Measurements from ENCODE around the gene RAF1.

The RAF1 gene

DNA sequence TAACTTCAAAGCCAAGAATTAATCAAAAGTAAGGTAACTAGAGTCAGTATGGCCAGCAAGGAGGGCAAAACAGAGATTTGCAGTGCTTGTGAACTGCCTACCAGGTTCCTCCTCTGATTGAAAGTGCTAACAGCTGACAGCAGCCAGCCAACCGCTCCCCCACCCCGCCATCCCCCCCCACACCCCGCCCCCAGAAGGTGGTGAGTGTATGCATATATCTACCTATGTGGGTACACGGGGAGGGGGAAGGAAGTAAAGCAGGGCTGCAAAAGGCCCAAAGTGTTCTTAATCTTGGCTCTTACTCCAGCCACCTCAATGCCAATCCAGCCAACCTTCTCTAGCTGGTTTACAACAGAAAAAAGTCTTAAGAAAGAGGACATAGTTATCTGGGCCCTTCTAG, 50.7 kb downstream of the RAF1 start:
- Histone ChIP-seq H3K36me3 (ENCODE audit: insufficient read depth, low read length) (peaks cover 7% of the 10 kb centered on the region), H3K9ac (ENCODE audit: low read depth, low read length) (no peak overlapping the region), H3K4me1 (ENCODE audit: insufficient read depth, low read length) (peaks cover 5% of the 10 kb centered on the region; the same call in 1 of the 2 replicates), H3K9me3 (ENCODE audit: control insufficient read depth, insufficient read depth, low read length) (no peaks in the 10 kb centered on the region)

DNA sequence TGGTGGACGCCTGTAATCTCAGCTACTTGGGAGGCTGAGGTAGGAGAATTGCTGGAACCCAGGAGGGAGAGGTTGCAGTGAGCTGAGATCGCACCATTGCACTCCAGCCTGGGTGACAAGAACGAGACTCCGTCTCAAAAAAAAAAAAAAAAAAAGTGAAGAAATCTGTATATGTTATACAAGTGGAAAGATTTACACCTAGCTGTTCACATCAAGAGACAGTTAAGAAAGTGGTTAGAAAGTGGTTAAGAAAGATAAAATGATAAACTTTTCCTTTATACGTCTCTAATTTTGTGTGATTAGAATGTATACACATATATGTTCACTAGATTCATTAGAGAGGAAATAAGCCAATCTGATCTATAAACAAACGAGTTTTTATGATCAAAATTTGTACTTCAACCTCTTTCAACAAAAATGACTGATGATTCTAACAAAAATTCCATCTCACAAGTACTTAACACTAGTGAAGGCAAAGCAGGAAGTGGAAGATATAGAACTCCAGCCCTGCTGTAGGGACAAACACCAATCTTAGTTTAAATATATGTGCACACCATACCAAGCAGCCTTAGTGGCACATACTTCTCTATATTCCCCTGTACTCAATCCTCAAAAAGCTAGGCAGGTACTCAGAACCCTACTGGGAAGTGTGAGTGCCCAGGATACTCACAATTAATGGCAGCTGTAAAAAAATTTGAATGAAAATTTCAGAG, 51.2 kb downstream of the RAF1 start:
- Histone ChIP-seq H3K4me1 (ENCODE audit: insufficient read depth, low read length) (peaks cover 5% of the 10 kb centered on the region; the same call in 1 of the 2 replicates), H3K36me3 (ENCODE audit: insufficient read depth, low read length) (peaks cover 4% of the 10 kb centered on the region; the same call in 1 of the 2 replicates), H3K9me3 (ENCODE audit: control insufficient read depth, insufficient read depth, low read length) (no peaks in the 10 kb centered on the region), H3K9ac (ENCODE audit: low read depth, low read length) (no peak overlapping the region)

DNA sequence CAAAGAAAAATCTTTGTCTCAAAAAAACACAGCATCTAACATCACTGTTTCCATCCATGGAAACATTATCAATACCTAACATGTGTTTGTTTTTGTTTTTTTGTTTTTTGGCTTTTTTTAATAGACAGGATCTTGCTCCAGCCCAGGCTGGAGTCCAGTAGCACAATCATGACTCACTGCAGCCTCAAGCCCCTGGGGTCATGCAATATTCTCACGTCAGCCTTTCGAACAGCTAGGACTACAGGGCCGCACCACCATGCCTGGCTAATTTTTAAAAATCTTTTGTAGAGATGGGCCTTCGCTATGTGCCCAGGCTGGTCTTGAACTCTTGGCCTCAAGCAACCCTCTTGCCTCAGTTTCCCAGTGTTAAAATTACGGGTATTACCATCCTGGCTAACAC, 52.8 kb downstream of the RAF1 start:
- H3K9ac ChIP-seq (ENCODE audit: low read depth, low read length) = no peak overlapping the region
- H3K9me3 ChIP-seq (ENCODE audit: control insufficient read depth, insufficient read depth, low read length) = no peaks in the 10 kb centered on the region
- peaks cover 5% of the 10 kb centered on the region; the same call in 1 of the 2 replicates for H3K4me1 ChIP-seq (ENCODE audit: insufficient read depth, low read length)
- peaks cover 9% of the 10 kb centered on the region; the same call in 1 of the 2 replicates for H3K36me3 ChIP-seq (ENCODE audit: insufficient read depth, low read length)

DNA sequence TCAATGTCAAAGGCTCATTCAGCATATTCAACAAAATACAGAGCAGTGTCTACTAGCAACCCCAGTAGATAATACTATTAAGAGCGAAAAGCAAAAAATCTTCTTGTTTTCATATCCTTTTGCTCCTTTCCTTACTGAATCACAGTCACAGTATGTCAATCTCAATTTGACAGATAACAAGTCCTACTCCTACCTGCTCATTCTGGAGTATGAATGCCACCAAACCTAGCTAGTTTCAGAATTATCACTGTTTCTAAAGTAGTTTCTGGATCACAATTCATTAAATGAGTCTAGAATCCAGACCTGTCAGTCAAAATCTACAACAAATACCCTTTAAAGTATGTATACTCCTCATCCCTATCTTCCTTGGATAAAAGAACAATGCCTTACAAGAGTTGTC, 55.5 kb downstream of the RAF1 start:
- H3K9ac ChIP-seq (ENCODE audit: low read depth, low read length) = no peak overlapping the region
- no peaks in the 10 kb centered on the region for H3K9me3 ChIP-seq (ENCODE audit: control insufficient read depth, insufficient read depth, low read length)
- H3K36me3 ChIP-seq (ENCODE audit: insufficient read depth, low read length) = peaks cover 13% of the 10 kb centered on the region
- H3K4me1 ChIP-seq (ENCODE audit: insufficient read depth, low read length) = peaks cover under 1% of the 10 kb centered on the region; the same call in 1 of the 2 replicates

DNA sequence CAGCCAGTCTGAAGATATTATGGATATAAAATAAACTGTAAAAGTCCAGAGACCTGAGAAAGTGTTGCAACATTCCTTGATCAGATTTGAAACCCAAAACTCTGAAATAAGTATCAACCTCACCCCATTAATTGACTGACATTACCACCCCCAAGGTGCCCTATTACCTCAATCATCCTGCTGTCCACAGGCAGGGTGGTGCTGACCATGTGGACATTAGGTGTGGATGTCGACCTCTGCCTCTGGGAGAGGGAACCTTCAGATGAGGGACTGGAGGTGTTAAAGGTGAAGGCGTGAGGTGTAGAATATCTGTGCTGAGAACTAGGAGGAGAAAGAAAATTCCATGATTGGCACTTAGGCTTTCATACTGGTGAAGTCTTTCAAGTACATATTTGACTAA, 59.9 kb downstream of the RAF1 start:
- H3K9me3 ChIP-seq (ENCODE audit: control insufficient read depth, insufficient read depth, low read length) = no peaks in the 10 kb centered on the region
- peaks cover 30% of the 10 kb centered on the region for H3K36me3 ChIP-seq (ENCODE audit: insufficient read depth, low read length)
- no peaks in the 10 kb centered on the region for H3K4me1 ChIP-seq (ENCODE audit: insufficient read depth, low read length)
- no peak overlapping the region for H3K9ac ChIP-seq (ENCODE audit: low read depth, low read length)

DNA sequence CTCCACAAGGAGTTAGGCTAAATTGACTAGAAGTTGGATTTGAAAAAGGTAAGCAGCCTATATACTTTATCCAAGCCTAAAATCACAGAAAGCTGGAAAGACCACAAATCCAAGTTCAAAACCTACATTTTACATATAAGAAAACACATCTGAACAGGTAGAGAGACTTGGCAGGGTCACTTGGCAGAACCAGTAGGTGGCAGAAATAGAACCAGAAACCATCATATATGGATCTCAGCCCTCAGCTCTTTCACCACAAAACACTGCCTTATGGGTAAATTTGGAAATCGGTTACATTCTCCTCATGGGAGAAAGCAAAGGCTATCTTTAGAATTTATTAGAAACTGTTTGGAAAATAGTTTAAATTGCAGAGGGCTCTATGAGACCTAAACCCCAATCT, 62.8 kb downstream of the RAF1 start:
- H3K4me1 ChIP-seq (ENCODE audit: insufficient read depth, low read length) = no peaks in the 10 kb centered on the region
- H3K36me3 ChIP-seq (ENCODE audit: insufficient read depth, low read length) = peaks cover 30% of the 10 kb centered on the region
- no peak overlapping the region for H3K9ac ChIP-seq (ENCODE audit: low read depth, low read length)
- H3K9me3 ChIP-seq (ENCODE audit: control insufficient read depth, insufficient read depth, low read length) = no peaks in the 10 kb centered on the region

DNA sequence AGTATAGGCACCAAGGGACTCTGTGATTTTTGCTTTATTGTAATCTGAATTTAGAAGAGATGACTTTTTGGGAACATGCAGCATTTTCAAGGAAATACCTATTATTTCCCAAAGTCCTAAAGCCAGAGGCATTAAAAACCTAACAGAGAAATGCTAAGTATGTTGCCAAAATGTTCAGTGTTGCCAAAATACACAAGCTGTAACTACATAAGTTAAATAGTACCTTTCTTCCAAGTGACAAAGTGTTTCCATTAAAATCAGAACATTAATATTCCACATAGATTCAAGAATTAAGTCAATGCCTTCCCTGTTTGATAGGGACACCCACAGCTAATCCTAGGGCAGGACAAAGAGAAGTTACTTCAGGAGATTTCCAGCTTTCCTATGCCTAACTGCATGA, 65.0 kb downstream of the RAF1 start:
- no peaks in the 10 kb centered on the region for H3K9me3 ChIP-seq (ENCODE audit: control insufficient read depth, insufficient read depth, low read length)
- no peaks in the 10 kb centered on the region for H3K4me1 ChIP-seq (ENCODE audit: insufficient read depth, low read length)
- peaks cover 30% of the 10 kb centered on the region for H3K36me3 ChIP-seq (ENCODE audit: insufficient read depth, low read length)
- no peak overlapping the region for H3K9ac ChIP-seq (ENCODE audit: low read depth, low read length)

DNA sequence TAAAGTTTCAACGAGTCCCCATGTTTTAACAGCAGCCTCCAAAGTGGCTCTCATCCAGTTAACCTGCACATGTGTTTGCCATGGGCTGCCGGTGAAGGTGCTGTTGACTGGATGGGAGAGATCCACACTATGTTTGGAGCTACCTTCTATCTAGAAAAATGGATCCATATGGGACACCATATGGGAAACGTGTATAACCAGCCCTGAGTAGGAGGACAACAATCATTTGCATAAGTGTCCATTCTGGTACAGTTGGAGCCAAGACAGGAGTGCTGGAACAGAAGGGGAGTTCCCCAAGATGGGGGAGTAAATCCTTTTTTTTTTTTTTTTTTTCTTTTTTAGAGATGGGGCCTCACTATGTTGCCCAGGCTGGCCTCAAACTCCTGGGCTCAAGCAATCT, 70.4 kb downstream of the RAF1 start:
- H3K36me3 ChIP-seq (ENCODE audit: insufficient read depth, low read length) = peaks cover 27% of the 10 kb centered on the region

DNA sequence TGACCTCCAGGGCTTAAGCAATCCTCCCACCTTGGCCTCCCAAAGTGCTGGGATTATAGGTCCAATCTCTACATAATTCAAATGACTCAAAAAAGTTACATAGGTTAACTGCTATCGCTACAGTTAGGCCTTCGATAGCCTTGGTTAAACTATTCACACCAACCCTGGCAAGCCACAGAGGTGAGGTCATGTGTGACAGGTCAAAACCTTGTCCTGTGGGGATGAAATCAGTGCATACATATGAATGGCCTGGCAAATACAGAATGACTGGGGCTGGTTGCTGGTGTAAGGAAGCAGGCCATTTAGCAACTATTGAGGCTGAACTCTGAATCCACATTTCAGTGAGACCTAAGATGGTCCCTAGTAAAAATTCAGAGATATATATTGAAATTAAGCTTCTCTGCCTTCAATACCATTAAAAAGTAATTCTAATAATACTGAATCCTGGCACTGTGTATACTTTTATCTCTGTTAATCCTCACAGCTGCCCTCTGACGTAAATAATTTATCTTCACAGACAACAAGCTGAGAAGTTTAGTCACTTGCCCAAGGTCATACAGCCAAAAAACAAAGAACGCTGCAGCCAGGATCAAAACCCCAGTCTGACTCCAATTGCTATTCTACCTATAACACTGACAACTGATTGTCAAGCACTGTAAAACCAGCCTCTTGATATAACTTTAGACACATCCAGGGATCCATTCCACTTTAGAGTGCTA, 71.8 kb downstream of the RAF1 start:
- peaks cover 32% of the 10 kb centered on the region for H3K36me3 ChIP-seq (ENCODE audit: insufficient read depth, low read length)

More for the DNA sequence above, 70.4 kb downstream of the RAF1 start:
- H3K4me1 ChIP-seq (ENCODE audit: insufficient read depth, low read length) = no peaks in the 10 kb centered on the region
- no peaks in the 10 kb centered on the region for H3K9me3 ChIP-seq (ENCODE audit: control insufficient read depth, insufficient read depth, low read length)
- no peak overlapping the region for H3K9ac ChIP-seq (ENCODE audit: low read depth, low read length)

DNA sequence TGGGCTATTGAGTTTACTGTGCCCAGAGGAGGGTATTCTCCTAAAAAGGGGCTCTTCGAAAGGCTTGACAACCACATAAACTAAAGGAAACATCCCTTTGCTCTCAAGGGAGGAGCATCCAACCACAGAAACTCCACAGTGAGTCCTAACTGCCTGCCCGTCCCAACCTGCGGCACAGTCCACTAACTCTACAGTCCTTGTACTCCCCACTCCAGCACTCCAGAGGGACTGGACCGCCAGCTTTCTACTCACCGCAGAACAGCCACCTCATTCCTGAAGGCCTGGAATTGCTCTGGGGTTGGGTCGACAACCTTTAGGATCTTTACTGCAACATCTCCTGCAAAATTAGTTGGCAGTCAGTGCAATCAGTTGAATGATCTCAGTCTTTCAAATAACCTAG, 72.5 kb downstream of the RAF1 start:
- peaks cover 34% of the 10 kb centered on the region for H3K36me3 ChIP-seq (ENCODE audit: insufficient read depth, low read length)
- no peaks in the 10 kb centered on the region for H3K4me1 ChIP-seq (ENCODE audit: insufficient read depth, low read length)
- H3K9ac ChIP-seq (ENCODE audit: low read depth, low read length) = no peak overlapping the region
- no peaks in the 10 kb centered on the region for H3K9me3 ChIP-seq (ENCODE audit: control insufficient read depth, insufficient read depth, low read length)

More for the DNA sequence above, 71.8 kb downstream of the RAF1 start:
- no peaks in the 10 kb centered on the region for H3K4me1 ChIP-seq (ENCODE audit: insufficient read depth, low read length)
- no peak overlapping the region for H3K9ac ChIP-seq (ENCODE audit: low read depth, low read length)
- H3K9me3 ChIP-seq (ENCODE audit: control insufficient read depth, insufficient read depth, low read length) = no peaks in the 10 kb centered on the region

DNA sequence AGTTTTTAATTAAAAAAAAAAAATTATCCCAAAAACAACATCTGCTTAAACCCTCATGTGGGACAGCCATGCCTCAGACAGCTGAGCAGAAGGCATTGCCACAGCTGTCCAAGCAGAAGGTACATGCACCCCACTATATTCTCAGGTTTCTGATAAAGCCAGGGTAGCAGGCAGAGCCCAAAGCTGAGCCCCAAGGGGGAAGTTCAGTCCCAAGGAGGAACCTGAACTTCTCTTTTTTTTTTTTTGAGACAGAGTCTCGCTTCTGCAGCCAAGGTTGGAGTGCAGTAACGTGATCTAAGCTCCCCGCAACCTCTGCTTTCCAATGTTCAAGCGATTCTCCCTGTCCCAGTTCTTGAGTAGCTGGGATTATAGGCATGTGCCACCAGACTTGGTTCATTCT, 73.8 kb downstream of the RAF1 start:
- Histone ChIP-seq H3K36me3 (ENCODE audit: insufficient read depth, low read length) (peaks cover 44% of the 10 kb centered on the region), H3K9me3 (ENCODE audit: control insufficient read depth, insufficient read depth, low read length) (no peaks in the 10 kb centered on the region), H3K4me1 (ENCODE audit: insufficient read depth, low read length) (no peaks in the 10 kb centered on the region), H3K9ac (ENCODE audit: low read depth, low read length) (no peak overlapping the region)

DNA sequence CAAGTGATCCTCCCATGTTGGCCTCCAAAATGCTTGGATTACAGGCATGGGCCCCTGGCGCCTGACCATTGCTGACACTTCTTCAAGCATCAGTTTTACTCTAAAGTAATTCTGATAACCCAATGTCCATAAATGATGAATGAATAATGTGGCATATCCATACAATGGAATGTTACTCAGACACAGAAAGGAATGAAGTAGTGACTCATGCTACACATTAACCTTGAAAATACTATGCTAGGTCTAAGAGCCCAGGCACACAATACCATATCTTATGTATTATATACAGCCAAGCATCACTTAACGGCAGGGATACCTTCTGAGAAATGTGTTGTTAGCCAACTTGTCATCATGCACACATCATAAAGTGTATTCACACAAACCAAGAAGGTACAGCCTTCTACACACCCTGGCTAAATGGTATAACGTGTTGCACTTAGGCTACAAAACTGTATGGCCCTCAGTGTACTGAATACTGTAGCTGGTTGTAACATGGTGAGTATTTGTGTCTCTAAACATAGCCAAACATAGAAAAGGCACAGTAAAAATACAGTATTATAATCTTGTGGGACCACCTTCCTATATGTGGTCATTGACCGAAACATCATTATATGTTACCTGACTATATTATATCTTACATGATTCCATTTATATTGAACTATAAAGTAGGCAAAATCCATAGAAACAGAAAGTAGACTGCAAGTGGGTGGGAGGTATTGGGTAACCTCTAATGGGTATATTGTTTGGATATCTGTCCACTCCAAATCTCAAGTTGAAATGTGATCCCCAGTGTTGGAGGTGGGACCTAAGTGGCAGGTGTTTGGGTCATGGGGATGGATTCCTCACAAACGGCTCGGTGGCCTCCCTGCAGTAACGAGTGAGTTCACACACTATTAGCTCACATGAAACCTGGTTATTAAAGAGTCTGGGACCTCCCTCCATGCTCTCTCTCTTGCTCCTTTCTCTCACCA, 75.6 kb downstream of the RAF1 start:
- Histone ChIP-seq H3K9ac (ENCODE audit: low read depth, low read length) (no peak overlapping the region), H3K36me3 (ENCODE audit: insufficient read depth, low read length) (peaks cover 58% of the 10 kb centered on the region), H3K9me3 (ENCODE audit: control insufficient read depth, insufficient read depth, low read length) (no peaks in the 10 kb centered on the region), H3K4me1 (ENCODE audit: insufficient read depth, low read length) (peaks cover 4% of the 10 kb centered on the region; the same call in 1 of the 2 replicates)

DNA sequence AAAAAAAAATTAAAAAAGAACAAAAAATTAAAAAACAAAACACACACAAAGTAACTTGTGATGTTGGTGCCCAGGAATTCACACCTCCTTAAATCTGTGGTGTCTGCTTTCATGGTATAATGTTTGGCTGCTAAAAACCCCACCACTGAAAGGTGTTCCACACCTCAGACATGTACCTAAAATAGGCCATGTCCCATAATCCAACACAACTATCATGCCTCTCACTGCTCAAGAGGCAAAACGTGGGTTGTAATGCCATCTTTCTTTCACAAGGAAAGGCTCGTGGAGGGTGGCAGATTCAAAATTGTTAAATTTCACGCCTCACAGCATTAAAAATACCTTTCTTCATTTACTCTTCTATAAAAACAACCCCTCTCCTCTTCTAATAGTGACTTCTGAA, 77.5 kb downstream of the RAF1 start:
- Histone ChIP-seq H3K4me1 (ENCODE audit: insufficient read depth, low read length) (peaks cover 4% of the 10 kb centered on the region; the same call in 1 of the 2 replicates), H3K36me3 (ENCODE audit: insufficient read depth, low read length) (peaks cover 67% of the 10 kb centered on the region), H3K9ac (ENCODE audit: low read depth, low read length) (no peak overlapping the region), H3K9me3 (ENCODE audit: control insufficient read depth, insufficient read depth, low read length) (no peaks in the 10 kb centered on the region)

DNA sequence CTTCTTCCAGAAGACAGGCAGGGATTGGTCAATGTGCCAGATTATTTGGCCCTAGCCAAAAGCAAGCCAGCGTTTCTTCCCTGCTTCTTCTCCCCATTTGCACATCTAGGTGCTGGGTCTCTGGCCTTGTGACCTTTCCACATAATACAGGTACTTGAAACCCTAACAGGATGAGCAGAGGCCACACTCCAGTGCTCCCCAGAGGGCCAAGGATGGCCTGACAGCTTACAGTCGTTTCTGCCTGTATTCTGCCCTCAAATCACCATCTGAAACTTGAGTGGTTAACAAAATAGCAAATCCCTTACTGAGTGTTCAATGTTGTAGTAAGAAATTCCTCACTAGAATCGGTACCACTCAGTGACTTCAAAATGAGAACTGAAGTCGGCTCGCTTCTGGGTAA, 77.9 kb downstream of the RAF1 start:
- Histone ChIP-seq H3K9ac (ENCODE audit: low read depth, low read length) (no peak overlapping the region), H3K9me3 (ENCODE audit: control insufficient read depth, insufficient read depth, low read length) (no peaks in the 10 kb centered on the region), H3K36me3 (ENCODE audit: insufficient read depth, low read length) (peaks cover 65% of the 10 kb centered on the region), H3K4me1 (ENCODE audit: insufficient read depth, low read length) (peaks cover 4% of the 10 kb centered on the region; the same call in 1 of the 2 replicates)

Measured in ES-I3 (cell line).